A673 (cell line): ENCODE results near the gene FSTL1. TPM values are rescaled to one million over a fixed set of nuclear protein-coding genes. Genes with fewer than 3 reads are reported as not detected.

Source experiments
- BruUV-seq: library from RNA; stranded (reverse); fragments of 400-500 nt; replicated peaks from 2 replicates; lab custom pipeline; 2021; lab: Mats Ljungman, UMichigan
- CTCF ChIA-PET: fragments of 300-600 bp; sonication (Branson Sonifier 250); formaldehyde crosslinking; loops from one replicate; lab custom pipeline; 2022; ENCODE audit warnings: antibody characterized with exemption; lab: Charles Lee
- POLR2A ChIA-PET: fragments of 300-600 bp; sonication (Branson Sonifier 250); formaldehyde crosslinking; loops from one replicate; lab custom pipeline; 2022; ENCODE audit warnings: antibody characterized with exemption; ENCODE audit not compliant: low non-redundant PET; lab: Charles Lee
- DNase-seq: peaks from one replicate; pipeline ENCODE4 v3.0.0-alpha.2; 2015; ENCODE audit warnings: low spot score
- H3K27ac ChIP-seq: fragments of 200-600 bp; sonication (generic); 2 replicates; pipeline ENCODE4 v1.5.1; 2016; ENCODE audit warnings: mixed run types, low read depth, mild to moderate bottlenecking, mixed read lengths, antibody characterized with exemption, low read length; ENCODE audit not compliant: poor library complexity, severe bottlenecking
- H3K27me3 ChIP-seq: fragments of 200-600 bp; sonication (generic); replicated peaks from 2 replicates; pipeline ENCODE4 v1.6.1; 2017; ENCODE audit warnings: mixed run types, low read depth, mild to moderate bottlenecking, mixed read lengths, antibody characterized with exemption, low read length; ENCODE audit not compliant: insufficient read depth, poor library complexity
- H3K36me3 ChIP-seq: fragments of 200-600 bp; sonication (generic); 2 replicates; pipeline ENCODE4 v1.6.1; 2016; ENCODE audit warnings: mixed run types, mild to moderate bottlenecking, mixed read lengths, antibody characterized with exemption, low read length; ENCODE audit not compliant: insufficient read depth, poor library complexity, severe bottlenecking
- H3K4me1 ChIP-seq: fragments of 200-600 bp; sonication (generic); 2 replicates; pipeline ENCODE4 v1.6.1; 2017; ENCODE audit warnings: mixed run types, mild to moderate bottlenecking, mixed read lengths, antibody characterized with exemption, low read length; ENCODE audit not compliant: insufficient read depth, poor library complexity, severe bottlenecking
- H3K4me3 ChIP-seq: fragments of 200-600 bp; sonication (generic); 2 replicates; pipeline ENCODE4 v1.5.1; 2016; ENCODE audit warnings: low read depth, mixed run types, mild to moderate bottlenecking, mixed read lengths, low read length; ENCODE audit not compliant: poor library complexity, severe bottlenecking
- H3K9me3 ChIP-seq: fragments of 200-600 bp; sonication (generic); 2 replicates; pipeline ENCODE4 v1.6.1; 2016; ENCODE audit warnings: mixed run types, low read depth, mild to moderate bottlenecking, mixed read lengths, antibody characterized with exemption, low read length; ENCODE audit not compliant: poor library complexity, severe bottlenecking
- CTCF ChIP-seq: fragments of 300-800, 200-600 bp; sonication (generic); conservative IDR thresholded peaks from 2 replicates; pipeline ENCODE4 v1.5.1; 2017; ENCODE audit warnings: low read depth, mild to moderate bottlenecking, antibody characterized with exemption, low read length, moderate library complexity, mixed read lengths
- EZH2 ChIP-seq: fragments of 200-600 bp; sonication (generic); IDR thresholded peaks from 2 replicates; pipeline ENCODE4 v1.6.1; 2017; ENCODE audit warnings: borderline replicate concordance, low read depth, mild to moderate bottlenecking, mixed read lengths, antibody characterized with exemption, low read length; ENCODE audit not compliant: poor library complexity, severe bottlenecking
- intact Hi-C: fragments of 100-400 bp; cut with micrococcal nuclease; formaldehyde crosslinking; loops from one replicate; pipeline ENCODE4 v1.10.0; 2022; ENCODE audit not compliant: unreplicated experiment
- total RNA-seq: library from RNA; stranded (reverse); gene quantifications from 2 replicates; pipeline ENCODE4 v1.2.3, GENCODE V29; 2021

FSTL1 gene
- total RNA-seq, 1 experiment from 2014 or later = 122 TPM

DNA sequence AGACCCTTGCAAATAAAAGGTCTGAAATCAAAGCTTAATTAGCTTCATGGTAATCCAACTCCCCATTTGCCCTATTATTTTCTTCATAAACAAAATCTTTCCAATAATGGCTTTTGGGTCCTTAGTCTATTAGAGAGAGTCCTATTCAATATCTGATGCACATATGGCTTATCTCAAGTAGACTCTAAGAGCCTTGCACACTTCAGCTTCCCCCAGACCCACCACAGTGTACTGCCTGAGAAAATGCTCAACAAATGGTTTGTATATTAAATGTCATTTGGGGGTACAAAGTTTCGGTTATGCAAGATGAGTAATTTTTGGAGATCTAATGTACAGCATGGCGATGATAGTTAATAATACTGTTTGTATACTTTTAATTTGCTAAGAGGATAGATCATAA lies 28.9 kb downstream of the FSTL1 start:
- intact Hi-C loops = no loop called here
- ChIA-PET POLR2A (no interaction called here), CTCF (interaction anchor here (1.4 kb wide), 1 partner anchor 21 kb away, joined by 3 read pairs; no protein-coding TSS in a partner anchor)
- H3K4me3 ChIP-seq = no peak overlapping the region
- DNase-seq = no peak
- peaks cover 23% of the 10 kb centered on the region for H3K4me1 ChIP-seq
- TF ChIP-seq EZH2 (no peak), CTCF (no peak)
- no peak overlapping the region for H3K27ac ChIP-seq
- no peaks in the 10 kb centered on the region for H3K9me3 ChIP-seq
- no TSS peak for BruUV-seq
- no peaks in the 10 kb centered on the region for H3K36me3 ChIP-seq
- no peaks in the 10 kb centered on the region for H3K27me3 ChIP-seq

GRCh38 chr3:120420928-120421551 lies 29.8 kb downstream of the FSTL1 start:
- no peak for DNase-seq
- TF ChIP-seq CTCF (peak; percentile 13; the same call in 1 of the 2 replicates), EZH2 (no peak)
- intact Hi-C loops = no loop called here
- H3K27me3 ChIP-seq = no peaks in the 10 kb centered on the region
- H3K4me1 ChIP-seq = peaks cover 26% of the 10 kb centered on the region
- ChIA-PET CTCF (interaction anchor here (0.5 to 1.4 kb wide), 2 partner anchors 22 to 136 kb away, joined by 3 read pairs; no protein-coding TSS in a partner anchor), POLR2A (no interaction called here)
- H3K27ac ChIP-seq = peak overlapping the region; percentile 13
- no peak overlapping the region for H3K4me3 ChIP-seq
- no peaks in the 10 kb centered on the region for H3K9me3 ChIP-seq
- H3K36me3 ChIP-seq = no peaks in the 10 kb centered on the region
- BruUV-seq = no TSS peak

DNA sequence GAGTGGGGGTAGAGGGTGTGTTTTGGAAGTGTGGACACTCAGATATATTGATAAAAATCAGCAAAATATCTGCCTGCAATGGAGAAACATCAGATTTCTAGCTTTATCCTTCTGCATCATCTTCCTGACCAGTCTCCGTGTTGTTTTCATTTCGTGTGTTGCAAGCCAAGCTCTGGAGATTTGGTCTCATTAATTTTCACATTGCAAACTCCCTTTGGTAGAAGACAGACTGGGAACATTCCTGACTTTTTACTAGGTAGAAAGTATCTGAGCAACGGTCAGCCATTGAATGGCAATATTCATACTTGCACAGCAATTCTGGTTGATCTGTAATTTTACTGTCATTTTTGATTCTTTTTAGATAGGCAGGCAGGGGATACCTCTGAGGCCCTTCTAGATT lies 30.4 kb downstream of the FSTL1 start:
- Histone ChIP-seq H3K27me3 (no peaks in the 10 kb centered on the region), H3K4me3 (no peak overlapping the region), H3K27ac (no peak overlapping the region), H3K36me3 (no peaks in the 10 kb centered on the region), H3K4me1 (peaks cover 22% of the 10 kb centered on the region), H3K9me3 (no peaks in the 10 kb centered on the region)
- ChIA-PET CTCF (no interaction called here), POLR2A (no interaction called here)
- DNase-seq = no peak
- intact Hi-C loops = no loop called here
- TF ChIP-seq EZH2 (no peak), CTCF (no peak)
- BruUV-seq = no TSS peak
